ENCODE measurements around the gene IER5.
A peak's percentile ranks its signal among the peaks of the same experiment; 100 is the strongest.

Gene IER5

DNA sequence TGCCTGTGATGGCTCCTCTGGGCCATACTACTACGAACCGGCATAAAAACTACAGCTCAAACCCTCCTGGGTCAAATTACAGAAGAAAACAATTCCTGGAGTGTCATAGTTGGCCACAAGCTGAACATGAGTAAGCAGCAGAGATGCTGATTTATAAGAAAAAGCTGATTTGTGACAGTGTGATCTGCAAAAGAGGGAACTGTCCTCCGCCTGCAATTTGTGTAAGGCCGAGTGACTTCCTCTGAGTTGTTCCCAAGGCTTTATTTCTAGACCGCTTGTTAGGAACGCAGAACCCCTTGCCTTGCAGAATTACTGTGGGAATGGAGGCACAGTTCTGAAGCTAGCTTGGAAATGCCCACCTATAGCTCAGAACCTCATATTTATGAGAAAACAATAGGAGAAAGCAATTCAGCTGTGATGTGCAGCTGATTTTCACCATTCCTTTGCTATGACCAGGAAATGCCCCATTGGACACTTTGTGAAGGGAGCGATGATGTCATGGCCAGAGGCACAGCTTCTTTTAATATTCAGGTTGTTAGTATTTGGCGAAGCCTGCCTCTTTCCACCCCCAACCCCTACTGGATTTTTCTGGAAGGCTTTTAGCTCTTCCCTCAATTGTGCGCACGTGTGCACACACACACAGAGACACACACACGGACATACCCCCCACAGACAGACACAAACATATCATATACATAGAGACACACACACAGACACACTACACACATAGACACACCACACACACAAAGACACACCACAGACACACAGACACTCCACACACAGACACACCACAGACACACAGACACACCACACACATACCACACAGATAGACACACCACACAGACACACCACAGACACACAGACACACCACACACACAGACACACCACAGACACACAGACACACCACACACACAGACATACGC lies 47.6 kb downstream of the IER5 start:
- DNase-seq, result no peak

DNA sequence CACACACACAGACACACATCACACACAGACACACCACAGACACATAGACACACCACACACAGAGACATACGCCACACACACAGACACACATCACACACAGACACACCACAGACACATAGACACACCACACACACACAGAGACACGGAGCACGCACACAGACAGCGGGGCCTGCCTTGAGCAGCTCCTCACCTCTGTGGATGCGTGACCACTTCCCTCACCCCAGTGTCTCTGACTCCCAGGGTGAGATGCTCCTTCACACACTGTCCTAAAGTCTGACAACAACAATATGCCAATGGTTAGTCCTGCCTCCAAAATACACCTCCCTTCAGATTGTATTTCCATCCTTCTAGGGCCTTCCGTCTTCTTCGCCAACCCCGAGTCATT lies 48.2 kb downstream of the IER5 start:
- DNase-seq, result no peak

DNA sequence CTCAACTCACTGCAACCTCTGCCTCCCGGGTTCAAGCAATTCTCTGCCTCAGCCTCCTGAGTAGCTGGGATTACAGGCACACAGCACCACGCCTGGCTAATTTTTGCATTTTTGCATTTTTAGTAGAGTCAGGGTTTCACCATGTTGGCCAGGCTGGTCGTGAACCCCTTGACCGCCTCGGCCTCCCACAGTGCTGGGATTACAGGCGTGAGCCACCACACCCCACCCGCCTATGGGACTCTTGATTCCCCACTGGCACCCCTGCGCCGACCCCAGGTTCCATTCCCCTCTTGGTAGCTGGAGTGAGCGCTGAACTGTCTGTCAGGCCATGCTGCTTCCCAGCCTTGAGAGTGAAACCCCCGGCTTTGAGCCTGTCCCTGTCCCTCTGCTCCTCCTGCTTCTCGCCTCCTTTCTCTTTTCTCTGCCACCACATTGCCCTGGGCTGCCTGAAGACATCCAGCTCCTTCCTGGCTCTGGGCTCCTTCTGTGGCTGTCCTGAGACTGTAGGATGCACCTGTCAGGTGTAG lies 48.8 kb downstream of the IER5 start:
- no peak for DNase-seq

DNA sequence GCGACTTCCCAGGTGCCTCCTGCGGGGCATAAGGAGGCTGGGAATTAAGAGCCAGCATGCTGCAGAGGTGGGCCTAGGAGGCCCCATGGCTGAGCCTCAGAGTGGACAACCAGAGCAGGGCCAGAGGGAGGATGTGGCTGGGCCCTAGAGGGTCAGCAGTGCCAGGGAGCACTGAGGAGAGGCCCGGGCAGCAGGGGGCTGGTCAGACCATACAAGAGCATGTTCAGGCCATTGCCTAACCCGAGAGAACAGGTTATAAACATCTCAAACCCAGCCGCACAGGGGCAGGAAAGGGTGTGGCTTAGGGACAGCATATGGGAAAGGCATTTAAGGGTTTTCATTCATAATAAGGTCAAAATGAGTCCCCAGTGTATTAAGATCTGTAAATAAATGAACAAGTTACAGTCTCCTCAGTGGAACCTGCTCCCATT lies 51.1 kb downstream of the IER5 start:
- DNase-seq, result no peak

DNA sequence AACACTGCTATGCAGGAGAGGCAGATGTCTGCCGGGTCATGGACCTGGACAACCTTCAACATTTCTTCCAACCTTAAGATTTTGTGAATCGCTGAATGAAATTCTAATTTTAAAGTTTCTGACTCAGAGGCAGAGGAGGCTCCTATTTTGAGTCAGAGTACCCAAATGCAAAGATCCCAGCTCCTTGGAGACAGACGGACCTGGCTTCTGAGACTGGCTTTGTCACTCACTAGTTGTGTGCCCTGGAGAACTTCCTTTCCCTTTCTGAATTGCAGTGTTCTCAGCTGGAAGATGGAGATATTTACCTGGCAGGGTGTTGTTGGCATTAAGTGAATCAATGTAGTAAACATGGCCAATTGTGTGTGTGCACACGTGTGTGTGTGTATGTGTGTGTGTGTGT lies 51.9 kb downstream of the IER5 start:
- no peak for DNase-seq

DNA sequence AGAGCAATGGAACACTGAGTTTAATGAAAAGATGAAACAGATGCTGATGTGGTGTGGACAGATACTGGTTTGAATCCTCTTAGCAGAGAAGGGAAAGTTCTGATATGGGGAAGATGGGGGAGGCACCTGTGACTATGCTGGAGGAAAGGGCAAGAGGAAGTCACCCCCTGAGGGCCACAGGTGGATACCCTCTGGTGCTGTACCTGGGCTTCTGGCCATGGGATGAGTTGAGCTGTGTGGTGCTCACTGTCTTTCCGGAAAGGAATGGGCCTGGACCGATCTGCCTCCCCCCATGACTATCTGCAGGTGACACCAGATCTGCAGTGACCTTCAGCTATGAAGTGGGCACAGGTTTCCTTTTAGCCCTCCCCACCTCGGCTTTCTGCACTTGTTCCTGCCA lies 52.4 kb downstream of the IER5 start:
- no peak for DNase-seq

DNA sequence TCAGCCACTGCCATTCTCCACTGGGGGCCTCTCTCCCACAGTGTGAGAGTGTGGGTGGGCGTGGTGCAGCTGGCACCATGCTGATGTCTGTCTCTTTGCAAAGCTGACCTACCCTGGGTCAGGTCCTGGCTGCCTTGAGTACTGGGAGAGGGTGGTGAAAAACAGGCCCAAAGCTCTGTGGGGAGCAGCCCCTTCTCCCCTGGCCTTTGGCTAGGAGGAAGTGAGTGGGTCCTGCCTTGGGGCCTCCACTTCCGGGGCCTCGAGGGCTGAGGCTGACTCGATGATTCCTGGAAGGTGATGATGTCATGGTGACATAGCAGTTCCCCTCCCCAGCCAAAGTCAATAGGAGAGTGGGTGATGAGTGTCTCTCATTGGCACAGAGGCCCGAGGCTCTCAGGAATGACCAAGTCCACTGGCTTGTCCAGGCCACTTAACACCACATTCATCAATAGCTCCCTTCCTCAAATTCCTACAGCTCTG lies 53.0 kb downstream of the IER5 start:
- peak; percentile 46 for DNase-seq

Data from activated T-cell treated with anti-CD3 and anti-CD28 coated beads for 4 hours (primary cell).